ENCODE results near the gene NFATC1. TPM values are rescaled to one million over a fixed set of nuclear protein-coding genes. Genes with fewer than 3 reads are reported as not detected.

Gene NFATC1
- polyA plus RNA-seq, 1 donor from 2014 or later, result 0.37 TPM

DNA sequence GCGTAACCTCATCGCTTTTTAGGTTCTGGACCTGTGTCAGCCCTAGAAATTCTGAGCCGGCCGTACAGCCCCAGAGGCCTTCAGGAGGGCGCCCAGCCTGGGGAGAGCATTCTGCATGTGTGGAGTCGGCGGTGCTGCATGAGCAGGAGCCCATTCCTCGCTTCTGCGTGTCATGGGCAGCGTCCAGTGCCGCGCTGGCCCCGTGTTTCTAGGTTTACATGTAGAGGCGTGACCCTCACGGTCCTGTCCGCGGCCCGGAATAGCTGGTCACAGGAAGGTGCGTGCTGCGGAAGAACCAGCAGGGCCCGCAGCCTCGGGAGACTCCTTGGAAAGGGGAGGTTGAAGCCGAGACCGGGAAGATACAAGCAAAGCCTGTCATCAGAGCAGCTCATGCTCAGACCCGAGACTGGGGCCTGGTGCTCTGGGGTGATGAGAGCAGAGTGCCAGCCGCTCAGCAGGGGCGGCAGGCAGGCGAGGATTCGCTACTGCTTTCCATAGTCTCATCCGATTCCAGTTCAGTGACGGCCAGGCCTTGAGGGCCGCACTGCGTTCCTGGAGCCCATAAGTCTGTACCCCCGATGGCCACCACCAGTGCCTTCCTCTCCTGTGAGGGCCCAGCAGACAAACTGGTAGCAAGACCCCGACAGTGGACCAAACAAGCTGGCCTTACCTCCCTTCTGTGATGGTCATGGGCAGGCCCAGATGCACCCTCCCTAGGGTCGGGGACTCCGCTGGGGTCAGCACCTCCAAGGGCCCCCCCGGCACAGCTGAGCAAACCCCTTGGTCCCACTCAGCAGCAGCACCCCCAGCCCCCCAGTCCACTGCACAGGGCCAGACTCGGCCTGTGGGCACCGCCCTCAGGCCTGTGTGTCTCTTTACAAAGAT lies 15.6 kb upstream of the NFATC1 start:
- no peaks in the 10 kb centered on the region for H3K36me3 ChIP-seq (ENCODE audit: insufficient read depth, low read length)
- TF ChIP-seq RAD21 (conservative IDR thresholded peaks at IDR 0.05) (no peak), EZH2 (IDR thresholded peaks at IDR 0.05; ENCODE audit: borderline replicate concordance, insufficient read depth, low read length, poor library complexity, severe bottlenecking) (no peak), EP300 (conservative IDR thresholded peaks at IDR 0.05; ENCODE audit: poor library complexity, severe bottlenecking) (no peak), SMC3 (conservative IDR thresholded peaks at IDR 0.05; ENCODE audit: poor library complexity) (no peak), TAF1 (IDR thresholded peaks at IDR 0.05; ENCODE audit: low read depth) (no peak), MXI1 (conservative IDR thresholded peaks at IDR 0.05; ENCODE audit: poor library complexity, severe bottlenecking) (no peak), POLR2AphosphoS5 (IDR thresholded peaks at IDR 0.05) (no peak)
- TF ChIP-seq, protein P1, sequence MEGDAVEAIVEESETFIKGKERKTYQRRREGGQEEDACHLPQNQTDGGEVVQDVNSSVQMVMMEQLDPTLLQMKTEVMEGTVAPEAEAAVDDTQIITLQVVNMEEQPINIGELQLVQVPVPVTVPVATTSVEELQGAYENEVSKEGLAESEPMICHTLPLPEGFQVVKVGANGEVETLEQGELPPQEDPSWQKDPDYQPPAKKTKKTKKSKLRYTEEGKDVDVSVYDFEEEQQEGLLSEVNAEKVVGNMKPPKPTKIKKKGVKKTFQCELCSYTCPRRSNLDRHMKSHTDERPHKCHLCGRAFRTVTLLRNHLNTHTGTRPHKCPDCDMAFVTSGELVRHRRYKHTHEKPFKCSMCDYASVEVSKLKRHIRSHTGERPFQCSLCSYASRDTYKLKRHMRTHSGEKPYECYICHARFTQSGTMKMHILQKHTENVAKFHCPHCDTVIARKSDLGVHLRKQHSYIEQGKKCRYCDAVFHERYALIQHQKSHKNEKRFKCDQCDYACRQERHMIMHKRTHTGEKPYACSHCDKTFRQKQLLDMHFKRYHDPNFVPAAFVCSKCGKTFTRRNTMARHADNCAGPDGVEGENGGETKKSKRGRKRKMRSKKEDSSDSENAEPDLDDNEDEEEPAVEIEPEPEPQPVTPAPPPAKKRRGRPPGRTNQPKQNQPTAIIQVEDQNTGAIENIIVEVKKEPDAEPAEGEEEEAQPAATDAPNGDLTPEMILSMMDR (IDR thresholded peaks at IDR 0.05; ENCODE audit: poor library complexity, severe bottlenecking), result no peak
- TF ChIP-seq, protein P2, sequence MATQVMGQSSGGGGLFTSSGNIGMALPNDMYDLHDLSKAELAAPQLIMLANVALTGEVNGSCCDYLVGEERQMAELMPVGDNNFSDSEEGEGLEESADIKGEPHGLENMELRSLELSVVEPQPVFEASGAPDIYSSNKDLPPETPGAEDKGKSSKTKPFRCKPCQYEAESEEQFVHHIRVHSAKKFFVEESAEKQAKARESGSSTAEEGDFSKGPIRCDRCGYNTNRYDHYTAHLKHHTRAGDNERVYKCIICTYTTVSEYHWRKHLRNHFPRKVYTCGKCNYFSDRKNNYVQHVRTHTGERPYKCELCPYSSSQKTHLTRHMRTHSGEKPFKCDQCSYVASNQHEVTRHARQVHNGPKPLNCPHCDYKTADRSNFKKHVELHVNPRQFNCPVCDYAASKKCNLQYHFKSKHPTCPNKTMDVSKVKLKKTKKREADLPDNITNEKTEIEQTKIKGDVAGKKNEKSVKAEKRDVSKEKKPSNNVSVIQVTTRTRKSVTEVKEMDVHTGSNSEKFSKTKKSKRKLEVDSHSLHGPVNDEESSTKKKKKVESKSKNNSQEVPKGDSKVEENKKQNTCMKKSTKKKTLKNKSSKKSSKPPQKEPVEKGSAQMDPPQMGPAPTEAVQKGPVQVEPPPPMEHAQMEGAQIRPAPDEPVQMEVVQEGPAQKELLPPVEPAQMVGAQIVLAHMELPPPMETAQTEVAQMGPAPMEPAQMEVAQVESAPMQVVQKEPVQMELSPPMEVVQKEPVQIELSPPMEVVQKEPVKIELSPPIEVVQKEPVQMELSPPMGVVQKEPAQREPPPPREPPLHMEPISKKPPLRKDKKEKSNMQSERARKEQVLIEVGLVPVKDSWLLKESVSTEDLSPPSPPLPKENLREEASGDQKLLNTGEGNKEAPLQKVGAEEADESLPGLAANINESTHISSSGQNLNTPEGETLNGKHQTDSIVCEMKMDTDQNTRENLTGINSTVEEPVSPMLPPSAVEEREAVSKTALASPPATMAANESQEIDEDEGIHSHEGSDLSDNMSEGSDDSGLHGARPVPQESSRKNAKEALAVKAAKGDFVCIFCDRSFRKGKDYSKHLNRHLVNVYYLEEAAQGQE (IDR thresholded peaks at IDR 0.05; ENCODE audit: borderline replicate concordance), result no peak
- H3F3A ChIP-seq (ENCODE audit: insufficient read depth, low read length, poor library complexity, severe bottlenecking), result no peaks in the 10 kb centered on the region
- no peak overlapping the region for H3K4me2 ChIP-seq (ENCODE audit: low read length)
- no peak overlapping the region for H2AFZ ChIP-seq (ENCODE audit: low read depth, low read length)
- H4K20me1 ChIP-seq (ENCODE audit: insufficient read depth), result no peaks in the 10 kb centered on the region
- H3K9me2 ChIP-seq (ENCODE audit: insufficient read depth, low read length), result no peaks in the 10 kb centered on the region
- H3K9me3 ChIP-seq (ENCODE audit: low read length), result no peaks in the 10 kb centered on the region
- H3K4me3 ChIP-seq (ENCODE audit: low read length), result no peak overlapping the region
- no peak overlapping the region for H3K9ac ChIP-seq (ENCODE audit: low read length)
- H3K79me2 ChIP-seq (replicated peaks; ENCODE audit: insufficient read depth, low read length), result no peaks in the 10 kb centered on the region
- H3K27ac ChIP-seq (ENCODE audit: low read length), result no peak overlapping the region
- H3K27me3 ChIP-seq (ENCODE audit: insufficient read depth, low read depth, low read length), result no peaks in the 10 kb centered on the region

DNA sequence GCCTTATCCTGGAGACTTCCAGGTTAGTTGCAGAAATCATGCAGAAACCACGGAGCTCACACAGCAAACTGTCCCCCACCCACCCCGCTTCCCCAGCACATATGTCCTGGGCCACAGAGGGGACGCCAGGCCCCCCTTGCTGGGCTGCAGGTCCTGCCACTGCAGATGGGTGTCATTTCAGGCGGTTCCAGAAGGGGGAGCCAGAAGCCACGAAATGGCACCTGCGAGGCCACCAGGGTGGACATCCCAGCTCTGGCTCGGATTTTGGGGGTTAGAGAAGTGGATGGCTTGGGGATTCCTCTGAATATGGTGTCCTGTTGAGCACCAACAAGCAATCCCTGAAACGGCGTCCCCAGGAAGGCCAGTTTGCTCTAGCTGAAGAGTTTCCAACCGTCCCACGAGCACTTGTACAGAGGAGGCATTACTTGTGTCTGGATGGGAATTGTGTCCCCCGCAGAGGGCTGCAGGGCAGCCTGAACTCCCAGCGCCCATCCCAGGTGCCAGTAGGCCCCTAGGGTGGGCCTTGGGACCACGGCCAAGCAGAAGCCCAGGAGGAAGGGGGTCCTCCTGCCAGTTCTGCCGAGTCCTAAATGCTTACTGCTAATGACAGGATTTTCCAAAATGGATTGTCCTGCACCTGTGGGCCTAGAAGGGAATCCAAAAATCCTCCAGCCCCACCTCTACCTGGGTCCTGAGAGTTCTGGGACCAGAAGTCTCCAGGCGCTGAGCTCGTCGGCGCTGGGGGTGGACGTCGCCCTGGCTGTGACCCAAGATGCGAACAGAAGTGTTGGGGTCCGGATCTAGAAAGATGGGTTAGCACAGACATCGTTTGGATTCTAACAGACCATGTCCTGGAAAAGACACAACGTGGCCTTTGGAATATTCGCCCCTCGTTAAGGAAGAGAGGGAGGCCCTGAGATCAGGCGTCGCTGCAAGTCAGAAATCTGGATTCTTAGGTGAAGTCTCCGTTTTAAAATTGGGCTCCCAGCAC lies 14.6 kb upstream of the NFATC1 start:
- Histone ChIP-seq H3K9ac (ENCODE audit: low read length) (no peak overlapping the region), H3K79me2 (replicated peaks; ENCODE audit: insufficient read depth, low read length) (no peaks in the 10 kb centered on the region), H3K4me3 (ENCODE audit: low read length) (no peak overlapping the region), H3K36me3 (ENCODE audit: insufficient read depth, low read length) (no peaks in the 10 kb centered on the region), H3K27me3 (ENCODE audit: insufficient read depth, low read depth, low read length) (no peaks in the 10 kb centered on the region), H3K9me2 (ENCODE audit: insufficient read depth, low read length) (no peaks in the 10 kb centered on the region), H3K4me2 (ENCODE audit: low read length) (no peak overlapping the region), H4K20me1 (ENCODE audit: insufficient read depth) (no peaks in the 10 kb centered on the region), H2AFZ (ENCODE audit: low read depth, low read length) (no peak overlapping the region), H3K27ac (ENCODE audit: low read length) (no peak overlapping the region), H3F3A (ENCODE audit: insufficient read depth, low read length, poor library complexity, severe bottlenecking) (no peaks in the 10 kb centered on the region), H3K9me3 (ENCODE audit: low read length) (no peaks in the 10 kb centered on the region)
- TF ChIP-seq, protein P2 (IDR thresholded peaks at IDR 0.05; ENCODE audit: borderline replicate concordance), result no peak
- TF ChIP-seq TAF1 (IDR thresholded peaks at IDR 0.05; ENCODE audit: low read depth) (no peak), EP300 (conservative IDR thresholded peaks at IDR 0.05; ENCODE audit: poor library complexity, severe bottlenecking) (no peak), POLR2AphosphoS5 (IDR thresholded peaks at IDR 0.05) (no peak), MXI1 (conservative IDR thresholded peaks at IDR 0.05; ENCODE audit: poor library complexity, severe bottlenecking) (no peak), SMC3 (conservative IDR thresholded peaks at IDR 0.05; ENCODE audit: poor library complexity) (peak; percentile 84), RAD21 (conservative IDR thresholded peaks at IDR 0.05) (peak; percentile 87), EZH2 (IDR thresholded peaks at IDR 0.05; ENCODE audit: borderline replicate concordance, insufficient read depth, low read length, poor library complexity, severe bottlenecking) (no peak)
- TF ChIP-seq, protein P1 (IDR thresholded peaks at IDR 0.05; ENCODE audit: poor library complexity, severe bottlenecking), result peak; percentile 87
